Loucy (cell line): ENCODE measurements around the gene PCYT1A.

Source experiments
- CTCF ChIP-seq: fragments of 200-600 bp; sonication (generic); conservative IDR thresholded peaks from 2 replicates; pipeline ENCODE4 v1.5.1; 2014; ENCODE audit warnings: mild to moderate bottlenecking, antibody characterized with exemption, low read length
- EZH2phosphoT487 ChIP-seq: fragments of 200-600 bp; IDR thresholded peaks from 2 replicates; pipeline ENCODE4 v1.6.1; 2018; ENCODE audit warnings: antibody characterized with exemption, mild to moderate bottlenecking, moderate library complexity, borderline replicate concordance

GRCh38 chr3:196192036-196192523, 95.4 kb downstream of the PCYT1A start:
- peak; percentile 23 for TF ChIP-seq CTCF
- no peak for TF ChIP-seq EZH2phosphoT487
